Kidney (tissue), 14 donors: ENCODE data around the gene MYO1D. TPM values are rescaled to one million over a fixed set of nuclear protein-coding genes. Genes with fewer than 3 reads are reported as not detected.

Experiments used
- DNase-seq, 5 donors: peaks; one replicate each; pipeline ENCODE4 v3.0.0-alpha.2; 2013 to 2020
- FAIRE-seq: peaks from 2 replicates; lab custom pipeline; 2012; peaks lifted over from hg19 to GRCh38; lab: Jason Lieb, UNC
- H3K27ac ChIP-seq, 2 donors: one replicate each; pipeline ENCODE4 v1.7.0; 2013; ENCODE audit warnings: low read depth in 2 of 2, low read length in 2 of 2, inconsistent platforms in 1 of 2
- H3K27me3 ChIP-seq: one replicate; pipeline ENCODE4 v1.7.1; 2013; ENCODE audit warnings: low read length, inconsistent platforms; ENCODE audit not compliant: control insufficient read depth, insufficient read depth
- H3K36me3 ChIP-seq, 3 donors: one replicate each; pipeline versions ENCODE4 v1.7.0 to v1.7.1; 2013; ENCODE audit warnings: low read length in 3 of 3, control low read depth in 1 of 3, inconsistent platforms in 1 of 3; ENCODE audit not compliant: insufficient read depth in 3 of 3, control insufficient read depth in 2 of 3
- H3K4me1 ChIP-seq, 3 donors: one replicate each; pipeline versions ENCODE4 v1.7.0 to v1.7.1; 2013; ENCODE audit warnings: low read length in 3 of 3, inconsistent platforms in 1 of 3, low read depth in 1 of 3; ENCODE audit not compliant: control insufficient read depth in 2 of 3, insufficient read depth in 2 of 3
- H3K4me3 ChIP-seq, 3 donors: one replicate each; pipeline versions ENCODE4 v1.7.0 to v1.8.1; 2013; ENCODE audit warnings: low read length in 3 of 3, control low read depth in 1 of 3, inconsistent platforms in 1 of 3
- H3K9ac ChIP-seq, 3 donors: one replicate each; pipeline versions ENCODE4 v1.7.0 to v1.7.1; 2013; ENCODE audit warnings: low read length in 3 of 3, control low read depth in 1 of 3, inconsistent platforms in 1 of 3
- H3K9me3 ChIP-seq, 3 donors: one replicate each; pipeline versions ENCODE4 v1.7.0 to v1.7.1; 2013; ENCODE audit warnings: low read length in 3 of 3, control low read depth in 1 of 3, inconsistent platforms in 1 of 3; ENCODE audit not compliant: control insufficient read depth in 2 of 3, insufficient read depth in 1 of 3
- intact Hi-C: fragments of 100-400 bp; cut with DNase I; formaldehyde crosslinking; loops from one replicate; pipeline ENCODE4 v1.11.1; 2022
- polyA plus RNA-seq: library from polyadenylated mRNA; stranded (reverse); fragments of 350-450 nt; fragmentation: Illumina TruSeq; extraction: RNeasy Lipid Tissue Mini Kit (QIAGEN cat#74804); gene quantifications from one replicate; pipeline ENCODE4 v1.2.3, GENCODE V29; 2014; ENCODE audit warnings: low read depth, low replicate concordance; ENCODE audit not compliant: insufficient read depth
- total RNA-seq: library from RNA; stranded (reverse); fragmentation: NEBNext Ultra II Directional; extraction: Animal tissue kit (Norgen Biotek cat#: 25700); gene quantifications from one replicate; pipeline ENCODE4 v1.2.1, GENCODE V29; 2021
- TF ChIP-seq, protein P1 (sequence below): IDR thresholded peaks from 3 replicates; pipeline ENCODE4 v1.5.1; 2012; ENCODE audit warnings: mild to moderate bottlenecking, moderate library complexity, borderline replicate concordance; ENCODE audit not compliant: insufficient read depth; ENCODE audit errors: extremely low read depth
- donor health status: control.
- donor health status: control.
- donor health status: control.
- donor health status: control.
- donor health status: control.
- donor health status: DM: yes; HTN: yes; CAD: no.
- donor health status: Normal renal cell carcinoma (clear cell type).

Gene MYO1D
- total and polyA plus RNA-seq, 2 donors from 2014 or later = 21.1 to 99.9 TPM

DNA sequence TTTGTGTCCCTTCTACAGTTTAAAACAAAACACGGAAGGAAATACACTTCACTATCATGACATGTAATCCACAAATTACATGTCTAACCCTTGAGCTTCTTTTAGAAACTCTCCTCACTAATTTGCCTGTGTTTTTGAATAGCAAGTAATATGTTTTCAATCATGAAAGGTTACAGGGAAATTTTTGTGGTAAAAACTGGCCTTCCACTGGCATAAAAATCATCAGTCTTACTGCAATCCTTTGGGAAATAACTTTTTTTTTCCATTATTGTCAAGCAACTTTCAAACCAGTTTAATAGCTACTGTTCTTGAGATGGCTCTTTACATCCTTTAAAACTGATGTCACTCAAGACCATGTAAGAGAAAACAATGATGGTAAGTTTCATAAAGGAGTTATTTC lies 27.0 kb downstream of the MYO1D start:
- Histone ChIP-seq H3K9ac (no peak overlapping the region), H3K27ac (no peak overlapping the region), H3K27me3 (no peaks in the 10 kb centered on the region), H3K9me3 (no peaks in the 10 kb centered on the region), H3K4me3 (no peak overlapping the region), H3K4me1 (no peaks in the 10 kb centered on the region), H3K36me3 (no peaks in the 10 kb centered on the region)
- FAIRE-seq (no peak), DNase-seq (no peak)
- TF ChIP-seq, protein P1, sequence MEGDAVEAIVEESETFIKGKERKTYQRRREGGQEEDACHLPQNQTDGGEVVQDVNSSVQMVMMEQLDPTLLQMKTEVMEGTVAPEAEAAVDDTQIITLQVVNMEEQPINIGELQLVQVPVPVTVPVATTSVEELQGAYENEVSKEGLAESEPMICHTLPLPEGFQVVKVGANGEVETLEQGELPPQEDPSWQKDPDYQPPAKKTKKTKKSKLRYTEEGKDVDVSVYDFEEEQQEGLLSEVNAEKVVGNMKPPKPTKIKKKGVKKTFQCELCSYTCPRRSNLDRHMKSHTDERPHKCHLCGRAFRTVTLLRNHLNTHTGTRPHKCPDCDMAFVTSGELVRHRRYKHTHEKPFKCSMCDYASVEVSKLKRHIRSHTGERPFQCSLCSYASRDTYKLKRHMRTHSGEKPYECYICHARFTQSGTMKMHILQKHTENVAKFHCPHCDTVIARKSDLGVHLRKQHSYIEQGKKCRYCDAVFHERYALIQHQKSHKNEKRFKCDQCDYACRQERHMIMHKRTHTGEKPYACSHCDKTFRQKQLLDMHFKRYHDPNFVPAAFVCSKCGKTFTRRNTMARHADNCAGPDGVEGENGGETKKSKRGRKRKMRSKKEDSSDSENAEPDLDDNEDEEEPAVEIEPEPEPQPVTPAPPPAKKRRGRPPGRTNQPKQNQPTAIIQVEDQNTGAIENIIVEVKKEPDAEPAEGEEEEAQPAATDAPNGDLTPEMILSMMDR = no peak
- intact Hi-C loops = no loop called here

DNA sequence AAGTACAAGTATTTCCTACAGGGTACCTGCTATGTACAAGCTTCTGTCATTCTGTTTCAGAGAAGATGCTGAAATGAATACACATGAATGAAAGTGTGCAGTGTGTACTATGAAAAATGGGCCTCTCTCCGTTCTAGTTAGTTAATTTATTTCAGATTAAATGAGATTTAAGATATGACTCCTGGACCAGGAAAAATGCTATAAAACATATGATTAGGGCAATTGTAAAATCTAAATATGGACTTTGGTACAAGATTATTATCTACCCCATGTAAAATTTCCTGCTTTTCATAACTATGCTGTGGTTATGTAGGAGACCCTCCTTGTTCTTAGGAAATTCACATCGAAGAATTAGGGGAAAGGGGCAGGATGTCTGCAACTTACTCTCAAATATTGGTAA lies 28.9 kb downstream of the MYO1D start:
- Histone ChIP-seq H3K36me3 (no peaks in the 10 kb centered on the region), H3K27ac (no peak overlapping the region), H3K27me3 (no peaks in the 10 kb centered on the region), H3K4me1 (no peaks in the 10 kb centered on the region), H3K9me3 (no peaks in the 10 kb centered on the region), H3K9ac (no peak overlapping the region), H3K4me3 (no peak overlapping the region)
- no peak for DNase-seq
- intact Hi-C loops = no loop called here
- TF ChIP-seq, protein P1 = no peak
- no peak for FAIRE-seq

DNA sequence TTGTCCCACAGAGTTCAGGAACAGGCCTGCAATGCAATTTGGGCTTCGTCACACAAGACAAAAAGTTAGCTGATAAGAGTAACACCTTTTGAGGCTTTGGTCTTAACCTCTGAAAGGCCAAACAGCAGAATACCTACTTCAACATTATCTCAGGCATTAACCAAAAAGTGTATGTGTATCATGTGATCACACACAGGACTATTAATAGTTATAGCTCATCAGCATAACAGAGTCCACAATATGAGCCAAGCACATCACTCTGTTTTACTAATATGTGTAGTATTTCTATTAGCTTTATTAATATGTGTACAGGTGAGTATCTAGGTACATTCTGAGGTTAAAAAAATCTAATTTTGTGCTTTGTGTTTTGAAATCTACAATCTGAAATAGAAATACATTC lies 30.8 kb downstream of the MYO1D start:
- TF ChIP-seq, protein P1 = no peak
- Histone ChIP-seq H3K36me3 (no peaks in the 10 kb centered on the region), H3K4me1 (no peaks in the 10 kb centered on the region), H3K4me3 (no peak overlapping the region), H3K27ac (no peak overlapping the region), H3K27me3 (no peaks in the 10 kb centered on the region), H3K9me3 (no peaks in the 10 kb centered on the region), H3K9ac (no peak overlapping the region)
- intact Hi-C loops = no loop called here
- DNase-seq = no peak
- FAIRE-seq = no peak

DNA sequence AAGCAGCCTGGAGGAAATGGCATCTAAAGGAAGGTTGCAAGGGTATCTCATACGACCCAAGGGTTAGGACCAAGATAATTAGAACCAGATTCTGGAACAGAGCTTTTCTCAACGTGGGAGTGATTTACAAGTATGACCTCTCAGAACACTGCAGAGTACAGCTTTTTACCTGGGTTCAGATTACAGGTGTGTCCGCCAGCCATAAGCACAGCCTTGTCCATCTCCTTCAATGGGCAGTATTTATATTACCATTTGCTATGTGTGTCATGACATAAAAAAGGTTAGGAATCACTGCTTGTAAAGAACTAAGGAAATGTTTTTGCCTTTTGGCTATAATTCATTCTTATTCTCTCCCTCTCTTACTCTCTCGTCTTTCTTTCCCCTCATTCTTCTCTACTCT lies 36.7 kb downstream of the MYO1D start:
- Histone ChIP-seq H3K9me3 (no peaks in the 10 kb centered on the region), H3K36me3 (no peaks in the 10 kb centered on the region), H3K4me3 (no peak overlapping the region), H3K9ac (no peak overlapping the region), H3K27me3 (no peaks in the 10 kb centered on the region), H3K27ac (no peak overlapping the region), H3K4me1 (no peaks in the 10 kb centered on the region)
- intact Hi-C loops = no loop called here
- TF ChIP-seq, protein P1 = no peak
- no peak for DNase-seq
- no peak for FAIRE-seq
